HG02623 (cell line): ENCODE measurements around the gene SMIM1.
"Not testable (repeated sequence)": the region's sequence is repeated elsewhere in the genome, so short reads cannot be mapped to it uniquely, and the experiment has no call there.

Source experiments
- ATAC-seq: cut with Tn5 transposase; IDR thresholded peaks from one replicate; pipeline ENCODE4 v1.9.1; 2021; ENCODE audit warnings: moderate library complexity; ENCODE audit not compliant: unreplicated experiment

The SMIM1 gene

GRCh38 chr1:3789421-3790300 lies 17.1 kb downstream of the SMIM1 start:
- ATAC-seq = no peak

DNA sequence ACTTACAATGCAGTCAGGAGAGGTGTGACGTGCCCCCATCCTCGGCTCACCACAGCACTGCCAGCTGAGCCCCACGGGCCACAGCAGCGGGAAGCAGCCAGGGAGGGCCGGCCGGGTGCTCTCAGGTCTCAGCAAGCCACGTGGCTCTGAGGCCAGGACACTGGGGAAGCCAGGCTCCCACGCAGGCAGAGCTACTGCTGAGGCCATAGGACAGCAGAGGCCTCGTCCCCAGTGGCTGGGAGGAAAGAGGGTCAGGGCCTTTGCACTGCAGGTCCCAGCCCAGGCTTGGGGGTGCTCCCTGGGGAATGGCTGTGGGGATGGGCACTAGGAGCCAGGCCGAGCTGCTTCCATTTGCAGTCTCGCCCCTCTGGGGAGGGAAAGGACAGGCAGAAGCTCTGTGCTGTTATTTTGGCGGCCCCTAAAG lies 18.0 kb downstream of the SMIM1 start:
- ATAC-seq = no peak

GRCh38 chr1:3790952-3791351 lies 18.4 kb downstream of the SMIM1 start:
- no peak for ATAC-seq

DNA sequence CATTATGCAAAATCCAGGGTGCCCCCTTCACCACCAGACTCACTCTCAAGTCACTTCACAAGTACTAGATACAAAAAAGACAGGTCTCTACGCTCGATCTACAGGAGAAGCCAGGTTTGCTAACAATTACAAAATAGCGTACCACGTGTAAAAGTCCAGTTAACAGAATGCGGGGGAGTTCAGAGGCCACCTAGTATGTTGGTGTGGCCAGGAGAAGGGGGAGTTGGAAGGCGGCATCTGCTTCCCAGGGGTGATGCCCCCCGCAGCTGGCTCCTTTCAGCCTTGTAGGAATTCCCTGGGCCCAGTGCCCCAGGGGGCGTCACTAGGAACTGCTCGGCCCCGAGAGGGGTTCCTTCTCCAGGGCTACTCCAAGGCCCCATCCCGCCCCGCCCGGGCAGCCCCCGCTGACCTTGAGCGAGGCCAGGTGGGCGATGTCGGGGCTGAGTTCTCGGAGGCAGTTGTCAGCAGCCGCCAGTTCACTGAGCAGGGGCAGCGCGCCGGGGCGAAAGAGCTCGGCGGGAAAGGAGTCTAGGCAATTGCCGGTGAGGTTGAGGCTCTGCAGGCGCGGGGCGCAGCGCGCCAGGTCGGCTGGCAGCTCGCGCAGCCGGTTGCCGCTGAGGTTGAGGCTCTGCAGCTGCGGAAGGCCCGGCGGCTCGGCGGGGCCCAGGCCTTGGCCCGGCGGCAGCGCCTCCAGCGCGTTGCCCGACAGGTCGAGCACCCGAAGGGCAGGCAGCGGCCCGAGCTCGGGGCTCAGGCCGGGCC lies 23.1 kb downstream of the SMIM1 start:
- peak; percentile 13 for ATAC-seq

DNA sequence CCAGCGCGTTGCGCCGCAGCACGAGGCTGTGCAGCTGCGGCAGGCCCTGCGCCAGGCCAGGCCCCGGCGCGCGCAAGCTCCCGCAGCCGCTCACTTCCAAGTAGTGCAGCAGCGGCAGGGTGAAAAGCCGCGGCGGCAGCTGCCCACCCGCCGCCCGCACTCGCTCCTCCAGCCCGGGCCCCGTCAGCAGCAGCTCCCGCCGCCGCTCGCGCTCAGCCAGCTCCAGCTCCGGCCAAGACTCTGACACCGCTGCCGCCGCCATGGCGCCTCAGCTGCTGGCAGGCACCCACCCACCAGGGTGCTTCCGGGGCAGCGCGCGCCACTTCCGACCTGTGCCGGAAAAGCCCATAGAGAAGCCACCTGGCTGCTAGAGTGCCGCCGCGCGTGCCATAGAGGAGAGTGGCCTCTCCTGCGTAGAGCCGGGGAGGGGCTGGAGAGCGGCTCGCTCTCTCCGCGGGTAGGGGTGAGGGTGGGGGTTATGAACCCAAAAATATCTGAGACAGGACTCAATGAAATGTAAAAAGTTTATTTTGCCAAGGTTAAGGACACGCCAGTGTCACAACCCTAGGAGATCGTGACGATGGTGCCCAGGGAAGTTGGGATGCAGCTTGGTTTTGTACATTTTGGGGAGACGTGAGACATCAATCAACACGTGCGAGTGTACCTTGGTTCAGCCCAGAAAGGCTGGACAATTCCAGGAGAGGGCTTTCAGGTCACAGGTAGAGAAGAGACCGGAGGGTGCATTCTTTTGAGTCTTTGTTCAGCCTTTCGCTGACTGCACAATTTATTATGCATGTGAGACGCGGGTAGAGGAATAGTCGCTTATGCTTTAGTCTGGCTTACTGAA lies 23.9 kb downstream of the SMIM1 start, which contains the start of gene LRRC47:
LRRC47 (minus strand) TSS at position 284 of the 847 bp plus-strand sequence; CDS start at position 262, 22 bp downstream.
- ATAC-seq = peak; percentile 96

DNA sequence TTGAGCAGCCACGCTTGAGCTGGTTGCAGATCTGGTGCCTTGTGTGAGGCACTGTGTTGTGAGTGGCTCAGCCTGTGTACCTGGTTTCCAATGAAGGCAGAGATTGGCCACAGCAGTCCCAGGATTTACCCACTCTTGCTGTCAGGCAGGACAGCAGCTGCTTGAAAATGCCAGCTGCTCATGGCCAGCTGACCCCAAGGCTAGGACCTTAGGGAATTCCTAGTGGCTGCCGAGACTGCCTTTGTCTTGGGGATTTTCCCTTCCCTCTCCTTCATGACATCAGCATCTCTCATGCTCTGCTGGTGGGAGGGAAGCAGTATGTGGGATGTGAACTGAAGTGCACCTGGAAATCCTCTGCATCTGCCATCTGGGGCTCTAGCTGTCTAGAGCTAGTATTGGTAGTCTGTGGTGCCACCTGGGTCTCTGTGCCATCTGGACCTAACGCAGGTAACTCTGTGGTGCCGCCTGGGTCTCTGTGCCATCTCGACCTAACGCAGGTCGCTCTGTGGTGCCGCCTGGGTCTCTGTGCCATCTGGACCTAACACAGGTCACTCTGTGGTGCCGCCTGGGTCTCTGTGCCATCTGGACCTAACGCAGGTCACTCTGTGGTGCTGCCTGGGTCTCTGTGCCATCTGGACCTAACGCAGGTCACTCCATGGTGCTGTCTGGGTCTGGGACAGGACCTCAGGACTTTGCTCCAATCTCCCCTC lies 27.6 kb downstream of the SMIM1 start:
- no peak for ATAC-seq

GRCh38 chr1:3800795-3801194 lies 28.2 kb downstream of the SMIM1 start:
- ATAC-seq = not testable (repeated sequence)

DNA sequence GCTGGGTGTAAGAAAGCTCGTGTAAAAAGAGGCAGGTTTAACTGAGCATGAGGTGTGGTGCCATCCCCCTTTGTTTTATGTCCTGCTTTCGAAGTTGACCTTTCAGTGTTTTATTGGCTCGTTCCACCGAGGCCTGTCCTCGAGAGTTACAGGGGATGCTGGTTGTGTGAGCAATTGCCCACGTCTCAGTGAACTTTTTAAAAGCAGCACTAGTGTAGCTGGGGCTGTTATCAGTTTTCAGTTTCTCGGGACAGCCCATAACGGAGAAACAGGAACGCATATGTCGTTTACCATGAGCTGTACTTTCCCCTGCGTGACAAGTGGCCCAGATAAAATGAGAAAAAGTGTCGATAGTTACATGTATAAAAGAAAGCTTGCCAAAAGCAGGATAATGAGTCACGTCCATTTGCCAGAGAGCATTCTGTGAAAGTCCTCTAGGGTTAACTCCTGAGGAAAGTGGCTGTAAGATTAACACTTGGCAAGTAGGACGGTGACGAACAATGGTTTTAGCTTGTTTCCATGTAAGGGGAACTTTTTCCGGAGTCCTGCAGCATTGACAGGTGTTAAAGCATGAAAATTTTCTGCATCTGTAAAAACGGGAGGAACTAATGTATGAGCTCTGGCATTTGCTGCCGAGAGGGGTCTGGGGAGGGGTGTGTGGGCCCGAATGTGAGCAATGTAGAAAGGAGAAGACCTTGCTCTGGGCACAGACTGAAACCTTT lies 31.5 kb downstream of the SMIM1 start:
- no peak for ATAC-seq

GRCh38 chr1:3804627-3804944 lies 32.0 kb downstream of the SMIM1 start:
- ATAC-seq = not testable (repeated sequence)

GRCh38 chr1:3805038-3805437 lies 32.5 kb downstream of the SMIM1 start:
- ATAC-seq = no peak

DNA sequence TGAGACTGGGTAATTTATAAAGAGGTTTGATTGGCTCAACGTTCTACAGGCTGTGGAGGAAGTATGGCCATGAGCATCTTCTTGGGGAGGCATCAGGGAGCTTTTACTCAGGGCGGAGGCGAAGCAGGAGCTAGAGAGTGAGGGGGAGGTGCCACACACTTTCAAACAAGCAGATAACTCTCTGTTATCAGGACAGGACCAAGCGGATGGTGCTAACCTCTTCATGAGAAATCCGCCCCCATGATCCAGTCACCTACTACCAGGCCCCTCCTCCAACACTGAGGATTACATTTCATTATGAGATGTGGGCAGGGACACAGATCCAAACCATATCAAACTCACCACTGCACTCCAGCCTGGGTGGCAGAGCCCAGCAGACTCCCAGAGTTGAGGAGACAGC lies 35.2 kb downstream of the SMIM1 start:
- ATAC-seq = no peak

- ATAC-seq = no peak
These were observed 37.1 kb downstream of the SMIM1 start for GRCh38 chr1:3809680-3810079.

- not testable (repeated sequence) for ATAC-seq
These were observed 37.7 kb downstream of the SMIM1 start for GRCh38 chr1:3810149-3810761.

GRCh38 chr1:3811595-3811911 lies 39.0 kb downstream of the SMIM1 start:
- no peak for ATAC-seq

DNA sequence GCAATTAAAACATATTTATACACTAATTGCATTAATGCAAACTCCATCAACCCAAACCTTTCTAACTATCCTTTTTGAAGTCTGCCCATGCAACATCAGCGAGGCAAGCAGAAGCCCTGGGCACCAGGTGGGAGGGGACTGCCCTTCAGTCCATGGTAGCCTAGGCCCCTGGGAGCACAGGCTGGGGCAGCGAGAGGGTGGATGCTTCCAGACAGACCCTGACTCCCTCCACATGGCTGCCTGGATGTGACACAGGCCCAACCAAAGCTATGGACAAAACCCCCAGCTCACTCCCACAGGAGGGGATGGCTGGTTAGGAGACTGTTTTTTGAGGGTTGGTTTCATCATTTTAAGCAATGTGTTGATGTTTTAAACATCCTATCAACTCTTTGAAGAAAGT lies 41.5 kb downstream of the SMIM1 start:
- no peak for ATAC-seq

- no peak for ATAC-seq
These were observed 42.4 kb downstream of the SMIM1 start for GRCh38 chr1:3814771-3815561.

DNA sequence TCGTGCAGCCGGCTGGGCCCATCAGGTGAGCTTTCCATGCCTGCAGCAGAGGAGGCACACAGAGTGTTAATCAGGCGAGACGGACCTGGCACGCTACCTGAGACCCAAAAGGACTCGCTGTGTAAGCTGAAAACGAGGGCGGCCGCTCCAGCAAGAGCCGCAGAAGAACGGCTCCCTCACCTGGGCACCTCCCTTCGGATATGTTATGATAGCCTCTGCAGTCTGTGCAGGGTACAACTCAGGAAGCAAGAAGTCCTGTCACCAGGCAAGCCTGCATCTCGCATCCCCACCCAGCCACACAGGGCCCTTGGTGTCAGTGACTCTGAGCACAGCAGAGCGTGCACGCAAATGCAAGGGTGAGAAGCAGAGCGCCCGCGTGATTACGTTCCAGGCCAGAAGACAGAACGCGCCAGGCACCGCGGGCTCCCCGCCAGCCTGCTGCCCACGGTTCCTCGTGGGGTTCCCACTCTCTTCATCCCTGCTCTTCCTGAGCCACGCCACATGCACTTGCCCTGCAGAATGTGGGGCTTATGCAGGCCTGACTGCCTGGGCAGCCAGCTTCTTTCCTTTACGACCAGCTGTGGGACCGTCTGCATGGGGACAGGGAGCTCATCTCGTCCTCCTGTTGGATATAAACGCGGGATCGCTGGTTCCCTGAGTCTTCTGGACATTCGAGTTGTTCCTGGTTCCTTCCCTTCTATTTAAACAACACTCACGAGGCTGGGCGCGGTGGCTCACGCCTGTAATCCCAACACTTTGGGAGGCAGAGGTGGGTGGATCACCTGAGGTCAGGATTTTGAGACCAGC lies 44.0 kb downstream of the SMIM1 start:
- ATAC-seq = no peak

- ATAC-seq = no peak
These were observed 44.7 kb downstream of the SMIM1 start for GRCh38 chr1:3817138-3817740.
